HuH-7 (cell line): Measurements from ENCODE around the gene E2F1.

ENCODE experiments used
- DNase-seq: peaks from one replicate; pipeline ENCODE4 v3.0.0; 2011; ENCODE audit warnings: low spot score

E2F1 gene

GRCh38 chr20:33671573-33672288, 14.5 kb downstream of the E2F1 start:
- DNase-seq, result no peak

GRCh38 chr20:33670715-33671499, 15.3 kb downstream of the E2F1 start:
- DNase-seq, result no peak

- DNase-seq, result no peak
Measured at GRCh38 chr20:33669873-33670640, 16.1 kb downstream of the E2F1 start.

- DNase-seq, result no peak
Measured at GRCh38 chr20:33669224-33669623, 17.0 kb downstream of the E2F1 start.

GRCh38 chr20:33668466-33669155, 17.6 kb downstream of the E2F1 start:
- DNase-seq, result no peak

- DNase-seq, result peak; percentile 99
Measured at GRCh38 chr20:33667676-33668465, 18.3 kb downstream of the E2F1 start.

- DNase-seq, result peak; percentile 73
Measured at GRCh38 chr20:33667245-33667675, 18.9 kb downstream of the E2F1 start.

- DNase-seq, result peak; percentile 99
Measured at GRCh38 chr20:33666293-33667244, 19.6 kb downstream of the E2F1 start, which contains the start of gene ACTL10. TSS of gene ACTL10 (plus strand) at chr20:33666943. CDS start at chr20:33667498, 555 bp downstream.

- no peak for DNase-seq
Measured at GRCh38 chr20:33664762-33665144, 21.4 kb downstream of the E2F1 start.

- DNase-seq, result peak; percentile 52
Measured at GRCh38 chr20:33664085-33664761, 22.0 kb downstream of the E2F1 start.

- peak; percentile 97 for DNase-seq
Measured at GRCh38 chr20:33663161-33664084, 22.8 kb downstream of the E2F1 start.

- no peak for DNase-seq
Measured at GRCh38 chr20:33662172-33662571, 24.0 kb downstream of the E2F1 start, which contains the start of gene C20orf144. TSS of gene C20orf144 (plus strand) at chr20:33662327. CDS start at chr20:33662346, 19 bp downstream.

- no peak for DNase-seq
Measured at GRCh38 chr20:33660685-33661058, 25.5 kb downstream of the E2F1 start.

- no peak for DNase-seq
Measured at GRCh38 chr20:33660035-33660684, 26.0 kb downstream of the E2F1 start.

GRCh38 chr20:33659341-33660034, 26.7 kb downstream of the E2F1 start:
- no peak for DNase-seq

GRCh38 chr20:33658929-33659328, 27.3 kb downstream of the E2F1 start:
- DNase-seq, result no peak

GRCh38 chr20:33658510-33658909, 27.7 kb downstream of the E2F1 start:
- DNase-seq, result no peak
